ENCODE results near the gene CRYBG3. TPM values are rescaled to one million over a fixed set of nuclear protein-coding genes. Genes with fewer than 3 reads are reported as not detected.

The CRYBG3 gene
- total RNA-seq, 1 donor from 2014 or later, result 10.5 TPM

GRCh38 chr3:97950360-97950759 lies 128.5 kb downstream of the CRYBG3 start:
- H3K27me3 ChIP-seq (ENCODE audit: control insufficient read depth, insufficient read depth, low read length), result no peaks in the 10 kb centered on the region
- no peak for DNase-seq (ENCODE audit: low read depth)
- H3K36me3 ChIP-seq (ENCODE audit: control insufficient read depth, insufficient read depth, low read length), result no peaks in the 10 kb centered on the region
- no peak overlapping the region for H3K4me3 ChIP-seq (ENCODE audit: low read depth, low read length)
- TF ChIP-seq, protein P1, sequence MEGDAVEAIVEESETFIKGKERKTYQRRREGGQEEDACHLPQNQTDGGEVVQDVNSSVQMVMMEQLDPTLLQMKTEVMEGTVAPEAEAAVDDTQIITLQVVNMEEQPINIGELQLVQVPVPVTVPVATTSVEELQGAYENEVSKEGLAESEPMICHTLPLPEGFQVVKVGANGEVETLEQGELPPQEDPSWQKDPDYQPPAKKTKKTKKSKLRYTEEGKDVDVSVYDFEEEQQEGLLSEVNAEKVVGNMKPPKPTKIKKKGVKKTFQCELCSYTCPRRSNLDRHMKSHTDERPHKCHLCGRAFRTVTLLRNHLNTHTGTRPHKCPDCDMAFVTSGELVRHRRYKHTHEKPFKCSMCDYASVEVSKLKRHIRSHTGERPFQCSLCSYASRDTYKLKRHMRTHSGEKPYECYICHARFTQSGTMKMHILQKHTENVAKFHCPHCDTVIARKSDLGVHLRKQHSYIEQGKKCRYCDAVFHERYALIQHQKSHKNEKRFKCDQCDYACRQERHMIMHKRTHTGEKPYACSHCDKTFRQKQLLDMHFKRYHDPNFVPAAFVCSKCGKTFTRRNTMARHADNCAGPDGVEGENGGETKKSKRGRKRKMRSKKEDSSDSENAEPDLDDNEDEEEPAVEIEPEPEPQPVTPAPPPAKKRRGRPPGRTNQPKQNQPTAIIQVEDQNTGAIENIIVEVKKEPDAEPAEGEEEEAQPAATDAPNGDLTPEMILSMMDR (IDR thresholded peaks at IDR 0.05; ENCODE audit: insufficient read depth, low read length, poor library complexity, severe bottlenecking), result no peak

DNA sequence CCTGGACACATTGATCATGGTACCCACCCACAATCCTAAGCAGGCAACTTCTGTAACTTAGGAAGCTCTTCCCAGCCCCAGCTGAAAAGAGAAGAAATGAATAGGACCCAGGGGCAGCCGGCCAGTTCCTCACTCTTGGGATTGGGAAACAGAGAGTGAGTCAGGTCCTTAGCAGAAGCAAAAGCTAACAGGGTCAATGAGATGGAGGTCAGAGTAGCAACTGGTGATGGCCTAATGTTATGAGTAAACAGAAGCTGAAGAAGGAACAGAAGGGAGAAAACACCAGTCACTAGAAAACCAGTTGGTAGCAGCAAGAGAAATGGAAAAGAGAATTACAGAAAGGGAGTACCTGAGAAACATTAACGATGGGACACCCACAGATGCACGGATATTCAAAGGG lies 130.5 kb downstream of the CRYBG3 start:
- no peak for DNase-seq (ENCODE audit: low read depth)
- Histone ChIP-seq H3K4me3 (ENCODE audit: low read depth, low read length) (no peak overlapping the region), H3K36me3 (ENCODE audit: control insufficient read depth, insufficient read depth, low read length) (no peaks in the 10 kb centered on the region), H3K27me3 (ENCODE audit: control insufficient read depth, insufficient read depth, low read length) (no peaks in the 10 kb centered on the region)
- TF ChIP-seq, protein P1 (IDR thresholded peaks at IDR 0.05; ENCODE audit: insufficient read depth, low read length, poor library complexity, severe bottlenecking), result no peak

DNA sequence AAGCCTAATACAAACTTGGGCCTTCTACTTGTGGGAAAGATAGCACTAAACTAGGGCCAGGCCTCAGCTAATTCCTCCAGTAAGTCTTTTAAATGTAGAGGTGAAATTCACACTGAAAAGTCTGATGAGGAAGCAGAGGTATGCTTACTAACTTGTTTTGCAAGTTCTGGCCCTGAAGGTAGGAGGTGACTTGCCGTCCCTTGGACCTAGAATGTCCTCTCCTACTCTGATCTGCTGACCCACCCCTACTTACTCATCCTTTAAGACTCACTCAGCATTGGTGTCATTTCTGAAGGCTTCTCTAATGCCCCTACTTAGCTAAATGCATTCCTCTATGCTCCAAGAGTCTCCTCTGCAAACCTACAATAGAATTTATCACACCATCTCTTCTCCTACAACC lies 131.1 kb downstream of the CRYBG3 start:
- TF ChIP-seq, protein P1 (IDR thresholded peaks at IDR 0.05; ENCODE audit: insufficient read depth, low read length, poor library complexity, severe bottlenecking), result no peak
- DNase-seq (ENCODE audit: low read depth), result no peak
- Histone ChIP-seq H3K27me3 (ENCODE audit: control insufficient read depth, insufficient read depth, low read length) (no peaks in the 10 kb centered on the region), H3K4me3 (ENCODE audit: low read depth, low read length) (no peak overlapping the region), H3K36me3 (ENCODE audit: control insufficient read depth, insufficient read depth, low read length) (no peaks in the 10 kb centered on the region)

GRCh38 chr3:97954228-97954827 lies 132.5 kb downstream of the CRYBG3 start:
- TF ChIP-seq, protein P1 (IDR thresholded peaks at IDR 0.05; ENCODE audit: insufficient read depth, low read length, poor library complexity, severe bottlenecking), result no peak
- DNase-seq (ENCODE audit: low read depth), result no peak
- Histone ChIP-seq H3K36me3 (ENCODE audit: control insufficient read depth, insufficient read depth, low read length) (no peaks in the 10 kb centered on the region), H3K27me3 (ENCODE audit: control insufficient read depth, insufficient read depth, low read length) (no peaks in the 10 kb centered on the region), H3K4me3 (ENCODE audit: low read depth, low read length) (no peak overlapping the region)

DNA sequence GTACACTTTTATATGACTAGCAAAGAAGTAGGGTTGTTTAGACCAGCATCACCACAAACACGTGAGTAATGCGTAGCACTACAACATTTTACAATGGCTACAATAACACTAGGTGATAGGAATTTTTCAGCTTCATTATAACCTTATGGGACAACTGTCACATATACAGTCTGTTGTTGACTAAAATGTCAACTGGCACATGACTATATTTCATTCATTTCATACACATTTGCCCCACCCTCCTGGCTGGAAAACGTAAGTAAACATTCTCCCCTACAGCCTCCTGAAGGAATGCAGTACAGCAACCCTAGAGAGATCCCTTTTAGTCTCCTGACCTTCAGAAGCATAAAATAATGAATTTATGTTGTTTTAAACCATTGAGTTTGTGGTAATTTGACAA lies 134.2 kb downstream of the CRYBG3 start:
- Histone ChIP-seq H3K4me3 (ENCODE audit: low read depth, low read length) (no peak overlapping the region), H3K36me3 (ENCODE audit: control insufficient read depth, insufficient read depth, low read length) (no peaks in the 10 kb centered on the region), H3K27me3 (ENCODE audit: control insufficient read depth, insufficient read depth, low read length) (no peaks in the 10 kb centered on the region)
- TF ChIP-seq, protein P1 (IDR thresholded peaks at IDR 0.05; ENCODE audit: insufficient read depth, low read length, poor library complexity, severe bottlenecking), result no peak
- DNase-seq (ENCODE audit: low read depth), result no peak
